Stomach (tissue), 9 donors: ENCODE measurements around the gene COMP. TPM values are rescaled to one million over a fixed set of nuclear protein-coding genes. Genes with fewer than 3 reads are reported as not detected.
A peak's percentile ranks its signal among the peaks of the same experiment; 100 is the strongest.

Source experiments
- DNase-seq, 2 donors: peaks; one replicate each; pipeline versions ENCODE4 v3.0.0 to v3.0.0-alpha.2; 2013 to 2019
- H3K27ac ChIP-seq, 5 donors: fragments of 200-600 bp in 4 of 5; sonication (generic) in 4 of 5; one replicate each; pipeline ENCODE4 v1.5.1; 2013 to 2019; ENCODE audit warnings: mild to moderate bottlenecking in 1 of 5, moderate library complexity in 1 of 5
- H3K27me3 ChIP-seq, 3 donors: fragments of 200-600 bp; sonication (generic); one replicate each; pipeline ENCODE4 v1.5.1; 2017 to 2019; ENCODE audit warnings: mixed run types in 1 of 3
- H3K36me3 ChIP-seq, 4 donors: fragments of 200-600 bp; sonication (generic); 1 replicate in 3 of 4; 2 replicates in 1 of 4; pipeline ENCODE4 v1.5.1; 2016 to 2019
- H3K4me1 ChIP-seq, 4 donors: fragments of 200-600 bp; sonication (generic); one replicate each; pipeline ENCODE4 v1.5.1; 2016 to 2019
- H3K4me3 ChIP-seq, 4 donors: fragments of 200-600 bp; sonication (generic) in 3 of 4; one replicate each; pipeline ENCODE4 v1.5.1; 2016 to 2019; ENCODE audit warnings: mild to moderate bottlenecking in 1 of 4
- H3K9me3 ChIP-seq, 4 donors: fragments of 200-600 bp; sonication (generic); one replicate each; pipeline ENCODE4 v1.5.1; 2016 to 2019
- CTCF ChIP-seq, 7 experiments: fragments of 450-650 bp in 4 of 7; fragments of 200-600 bp in 3 of 7; sonication (generic) in 3 of 7; IDR thresholded peaks; one replicate each; pipeline ENCODE4 v1.5.1; 2016 to 2019; ENCODE audit warnings: antibody characterized with exemption in 7 of 7, control low read depth in 2 of 7, mild to moderate bottlenecking in 1 of 7
- EP300 ChIP-seq: sonication (generic); formaldehyde crosslinking; IDR thresholded peaks from one replicate; pipeline ENCODE4 v1.6.1; 2017; ENCODE audit warnings: antibody characterized with exemption
- POLR2A ChIP-seq, 4 donors: fragments of 450-650 bp; IDR thresholded peaks; one replicate each; pipeline ENCODE4 v1.6.1; 2016; ENCODE audit warnings: antibody characterized with exemption in 4 of 4, control low read depth in 2 of 4, mild to moderate bottlenecking in 1 of 4, moderate library complexity in 1 of 4
- POLR2AphosphoS5 ChIP-seq, 3 donors: sonication (generic); formaldehyde crosslinking; IDR thresholded peaks; one replicate each; pipeline ENCODE4 v1.6.1; 2016; ENCODE audit warnings: antibody characterized with exemption in 3 of 3
- WGBS, 5 donors: extraction: QIAGEN DNeasy Blood & Tissue Kit in 3 of 5; methylation state at CpG; one replicate each; pipeline versions ENCODE4 v1.1.5 to v1.1.7; 2013 to 2018; 5-methylcytosine and 5-hydroxymethylcytosine counted together
- intact Hi-C: fragments of 100-400 bp; cut with DNase I; formaldehyde crosslinking; loops from one replicate; pipeline ENCODE4 v1.15.1; 2023; ENCODE audit warnings: low total_unique reads
- polyA plus RNA-seq, 3 donors: library from polyadenylated mRNA; stranded (reverse); fragments of 200-250 nt; gene quantifications; one replicate each; pipeline ENCODE4 v1.2.3, GENCODE V29; 2013
- total RNA-seq, 5 donors: library from RNA; depleted of rRNA; stranded (reverse); fragments of >200 nt; gene quantifications; one replicate each; pipeline versions ENCODE4 v1.1.0 to v1.2.3, GENCODE V29; 2014 to 2016
- donor health status: healthy with polysubstance abuse.
- donor health status: Bipolar disorder and iron deficiency.
- donor health status: healthy.

COMP gene
- total and polyA plus RNA-seq, 8 donors: 0.62 to 4.1 (median 1.6) TPM; not detected in 4

- peak in 1 of 2 donors; percentile 54 for DNase-seq
- WGBS, 5 donors: 89 to 94% (median 92%) methylated on average over 30 to 36 of the region's 36 CpGs
- intact Hi-C loops: no loop called here
Measured at GRCh38 chr19:18771328-18772242, 19.5 kb downstream of the COMP start.

GRCh38 chr19:18770663-18771327 is 20.3 kb downstream of the COMP start:
- WGBS, 5 donors: 76 to 80% (median 78%) methylated on average over 13 of the region's 13 CpGs
- Histone ChIP-seq H3K9me3 (no peaks in the 10 kb centered on the region), H3K36me3 (peaks cover 0 to 22% (median 9%) of the 10 kb centered on the region in 4 donors), H3K4me1 (peaks cover 10 to 27% (median 24%) of the 10 kb centered on the region in 4 donors), H3K4me3 (no peak overlapping the region), H3K27me3 (no peaks in the 10 kb centered on the region), H3K27ac (no peak overlapping the region)
- no peak for DNase-seq
- TF ChIP-seq CTCF (IDR thresholded peaks at IDR 0.05): no peak
- TF ChIP-seq POLR2AphosphoS5 (IDR thresholded peaks at IDR 0.05): no peak
- TF ChIP-seq POLR2A (IDR thresholded peaks at IDR 0.05): no peak
- no peak for TF ChIP-seq EP300
- intact Hi-C loops: no loop called here

More at GRCh38 chr19:18771328-18772242, 19.5 kb downstream of the COMP start:
- peaks cover 10 to 27% (median 24%) of the 10 kb centered on the region in 4 donors for H3K4me1 ChIP-seq
- no peak overlapping the region for H3K27ac ChIP-seq
- H3K9me3 ChIP-seq: no peaks in the 10 kb centered on the region
- peaks cover 0 to 30% (median 14%) of the 10 kb centered on the region in 4 donors for H3K36me3 ChIP-seq
- H3K4me3 ChIP-seq: no peak overlapping the region
- TF ChIP-seq POLR2AphosphoS5 (IDR thresholded peaks at IDR 0.05) (no peak), CTCF (IDR thresholded peaks at IDR 0.05) (peak in 1 of 7 experiments; percentile 6)
- H3K27me3 ChIP-seq: peaks cover 0 to under 1% (median 0%) of the 10 kb centered on the region in 3 donors

- TF ChIP-seq EP300 (no peak), CTCF (IDR thresholded peaks at IDR 0.05) (no peak), POLR2AphosphoS5 (IDR thresholded peaks at IDR 0.05) (no peak), POLR2A (IDR thresholded peaks at IDR 0.05) (no peak)
- WGBS, 5 donors: 82 to 95% (median 86%) methylated on average over 8 to 15 of the region's 15 CpGs
- H3K9me3 ChIP-seq: no peaks in the 10 kb centered on the region
- H3K36me3 ChIP-seq: peaks cover 0 to 15% (median 4%) of the 10 kb centered on the region in 4 donors
- no peak overlapping the region for H3K4me3 ChIP-seq
- peaks cover 10 to 32% (median 24%) of the 10 kb centered on the region in 4 donors for H3K4me1 ChIP-seq
- peak overlapping the region in 2 of 5 donors; percentile 54 to 70 for H3K27ac ChIP-seq
- DNase-seq: no peak
- intact Hi-C loops: no loop called here
- no peaks in the 10 kb centered on the region for H3K27me3 ChIP-seq
Measured at GRCh38 chr19:18769989-18770528, 21.0 kb downstream of the COMP start.
